SW 1271 (cell line): ENCODE measurements around the gene SCGB3A2.

Source experiments
- DNase-seq, 2 experiments: peaks; one replicate each; lab custom pipeline; 2025; lab: John Stamatoyannopoulos, UW

SCGB3A2 gene

GRCh38 chr5:147878066-147878759 is at the start of gene SCGB3A2:
Gene SCGB3A2 (plus strand): TSS chr5:147878711. CDS start chr5:147878804, 93 bp downstream.
- DNase-seq: no peak

GRCh38 chr5:147830035-147830434 is 48.5 kb upstream of the SCGB3A2 start:
- no peak for DNase-seq

GRCh38 chr5:147831465-147831864 is 47.0 kb upstream of the SCGB3A2 start, which contains the start of gene SPINK1:
Gene SPINK1 (minus strand): TSS chr5:147831671. CDS start chr5:147831577, 94 bp downstream.
- DNase-seq: no peak

- DNase-seq: no peak
Observed at GRCh38 chr5:147832541-147832940, 46.0 kb upstream of the SCGB3A2 start.

- no peak for DNase-seq
Observed at GRCh38 chr5:147835386-147835798, 43.1 kb upstream of the SCGB3A2 start.

- no peak for DNase-seq
Observed at GRCh38 chr5:147836439-147836838, 42.1 kb upstream of the SCGB3A2 start.

- no peak for DNase-seq
Observed at GRCh38 chr5:147842869-147843268, 35.6 kb upstream of the SCGB3A2 start.

GRCh38 chr5:147844846-147845245 is 33.7 kb upstream of the SCGB3A2 start:
- DNase-seq: no peak

- no peak for DNase-seq
Observed at GRCh38 chr5:147845618-147846017, 32.9 kb upstream of the SCGB3A2 start.

GRCh38 chr5:147849226-147849625 is 29.3 kb upstream of the SCGB3A2 start:
- DNase-seq: no peak

- DNase-seq: no peak
Observed at GRCh38 chr5:147851578-147851977, 26.9 kb upstream of the SCGB3A2 start.

GRCh38 chr5:147852365-147852764 is 26.1 kb upstream of the SCGB3A2 start:
- no peak for DNase-seq

- no peak for DNase-seq
Observed at GRCh38 chr5:147853372-147853987, 25.0 kb upstream of the SCGB3A2 start.

GRCh38 chr5:147854331-147854730 is 24.2 kb upstream of the SCGB3A2 start:
- DNase-seq: no peak

GRCh38 chr5:147854894-147855773 is 23.4 kb upstream of the SCGB3A2 start:
- DNase-seq: no peak

- DNase-seq: no peak
Observed at GRCh38 chr5:147855774-147856069, 22.8 kb upstream of the SCGB3A2 start.

- no peak for DNase-seq
Observed at GRCh38 chr5:147856801-147857200, 21.7 kb upstream of the SCGB3A2 start.

- peak in 1 of 2 experiments; percentile 40 for DNase-seq
Observed at GRCh38 chr5:147857302-147858129, 21.0 kb upstream of the SCGB3A2 start.

- DNase-seq: no peak
Observed at GRCh38 chr5:147858565-147858964, 19.9 kb upstream of the SCGB3A2 start.

GRCh38 chr5:147859962-147860640 is 18.4 kb upstream of the SCGB3A2 start:
- no peak for DNase-seq

- DNase-seq: no peak
Observed at GRCh38 chr5:147860641-147861025, 17.9 kb upstream of the SCGB3A2 start.
